Left ventricle myocardium inferior (tissue), 1 donor: ENCODE measurements around the gene ZNHIT3. TPM values are rescaled to one million over a fixed set of nuclear protein-coding genes. Genes with fewer than 3 reads are reported as not detected.
"Not testable (repeated sequence)": the region's sequence is repeated elsewhere in the genome, so short reads cannot be mapped to it uniquely, and the experiment has no call there.

Experiments used
- DNase-seq: peaks from one replicate; pipeline ENCODE4 v3.0.0-alpha.2; 2020
- H3K27ac ChIP-seq: fragments of 200-600 bp; replicated peaks from 2 replicates; pipeline ENCODE4 v1.8.0; 2021
- H3K27me3 ChIP-seq: fragments of 200-600 bp; 2 replicates; pipeline ENCODE4 v1.8.0; 2021; ENCODE audit warnings: low read depth
- H3K36me3 ChIP-seq: fragments of 200-600 bp; 2 replicates; pipeline ENCODE4 v1.8.0; 2021
- H3K4me1 ChIP-seq: fragments of 200-600 bp; 2 replicates; pipeline ENCODE4 v1.8.0; 2021
- H3K4me3 ChIP-seq: fragments of 200-600 bp; 2 replicates; pipeline ENCODE4 v1.8.0; 2021; ENCODE audit warnings: mild to moderate bottlenecking, moderate library complexity
- H3K9me3 ChIP-seq: fragments of 200-600 bp; replicated peaks from 2 replicates; pipeline ENCODE4 v1.8.0; 2021
- intact Hi-C: fragments of 100-400 bp; cut with micrococcal nuclease; formaldehyde crosslinking; loops from one replicate; pipeline ENCODE4 v1.11.0; 2022
- total RNA-seq: library from RNA; stranded (reverse); fragmentation: NEBNext Ultra II Directional; extraction: Animal tissue kit (Norgen Biotek cat#: 25700); gene quantifications from one replicate; pipeline ENCODE4 v1.2.1, GENCODE V29; 2021
- TF ChIP-seq, protein P1 (sequence below): fragments of 200-600 bp; IDR thresholded peaks from 2 replicates; pipeline ENCODE4 v1.8.0; 2021; ENCODE audit warnings: antibody characterized with exemption, mild to moderate bottlenecking, borderline replicate concordance
- donor health status: DM: no; HTN: yes; CAD: no; lungs with severe emphysema.

The ZNHIT3 gene
- total RNA-seq, 1 donor from 2014 or later, result 22.9 TPM

GRCh38 chr17:36475346-36475970, 11.0 kb upstream of the ZNHIT3 start:
- no peaks in the 10 kb centered on the region for H3K9me3 ChIP-seq
- H3K27me3 ChIP-seq, result peaks cover 55% of the 10 kb centered on the region
- H3K36me3 ChIP-seq, result no peaks in the 10 kb centered on the region
- no peaks in the 10 kb centered on the region for H3K4me1 ChIP-seq
- H3K27ac ChIP-seq, result no peak overlapping the region
- intact Hi-C loops, result no loop called here
- no peak for DNase-seq
- TF ChIP-seq, protein P1, sequence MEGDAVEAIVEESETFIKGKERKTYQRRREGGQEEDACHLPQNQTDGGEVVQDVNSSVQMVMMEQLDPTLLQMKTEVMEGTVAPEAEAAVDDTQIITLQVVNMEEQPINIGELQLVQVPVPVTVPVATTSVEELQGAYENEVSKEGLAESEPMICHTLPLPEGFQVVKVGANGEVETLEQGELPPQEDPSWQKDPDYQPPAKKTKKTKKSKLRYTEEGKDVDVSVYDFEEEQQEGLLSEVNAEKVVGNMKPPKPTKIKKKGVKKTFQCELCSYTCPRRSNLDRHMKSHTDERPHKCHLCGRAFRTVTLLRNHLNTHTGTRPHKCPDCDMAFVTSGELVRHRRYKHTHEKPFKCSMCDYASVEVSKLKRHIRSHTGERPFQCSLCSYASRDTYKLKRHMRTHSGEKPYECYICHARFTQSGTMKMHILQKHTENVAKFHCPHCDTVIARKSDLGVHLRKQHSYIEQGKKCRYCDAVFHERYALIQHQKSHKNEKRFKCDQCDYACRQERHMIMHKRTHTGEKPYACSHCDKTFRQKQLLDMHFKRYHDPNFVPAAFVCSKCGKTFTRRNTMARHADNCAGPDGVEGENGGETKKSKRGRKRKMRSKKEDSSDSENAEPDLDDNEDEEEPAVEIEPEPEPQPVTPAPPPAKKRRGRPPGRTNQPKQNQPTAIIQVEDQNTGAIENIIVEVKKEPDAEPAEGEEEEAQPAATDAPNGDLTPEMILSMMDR, result no peak
- no peak overlapping the region for H3K4me3 ChIP-seq

- Histone ChIP-seq H3K4me3 (no peak overlapping the region), H3K36me3 (no peaks in the 10 kb centered on the region), H3K27me3 (peaks cover 37% of the 10 kb centered on the region), H3K27ac (no peak overlapping the region), H3K4me1 (peaks cover 25% of the 10 kb centered on the region), H3K9me3 (no peaks in the 10 kb centered on the region)
- TF ChIP-seq, protein P1, result no peak
- DNase-seq, result no peak
- intact Hi-C loops, result loop anchor here (10.0 kb wide), 1 partner anchor 517 kb away; no protein-coding TSS in a partner anchor
These were observed 4.7 kb upstream of the ZNHIT3 start for GRCh38 chr17:36481829-36482228.

GRCh38 chr17:36482611-36483504, 3.6 kb upstream of the ZNHIT3 start:
- peak overlapping the region; percentile 54 for H3K27ac ChIP-seq
- H3K4me1 ChIP-seq, result peaks cover 35% of the 10 kb centered on the region
- TF ChIP-seq, protein P1, result peak; percentile 98
- DNase-seq, result peak; percentile 86
- H3K27me3 ChIP-seq, result peaks cover 30% of the 10 kb centered on the region
- no peaks in the 10 kb centered on the region for H3K9me3 ChIP-seq
- peak overlapping the region; percentile 69 for H3K4me3 ChIP-seq
- no peaks in the 10 kb centered on the region for H3K36me3 ChIP-seq
- intact Hi-C loops, result loop anchor here (10.0 kb wide), 1 partner anchor 518 kb away; no protein-coding TSS in a partner anchor

GRCh38 chr17:36484021-36484420, 2.5 kb upstream of the ZNHIT3 start:
- H3K27ac ChIP-seq, DNase-seq, H3K4me3 ChIP-seq, H3K36me3 ChIP-seq, H3K9me3 ChIP-seq: not testable (repeated sequence)
- Histone ChIP-seq H3K27me3 (peaks cover 25% of the 10 kb centered on the region), H3K4me1 (peaks cover 47% of the 10 kb centered on the region)
- intact Hi-C loops, result loop anchor here (10.0 kb wide), 1 partner anchor 519 kb away; no protein-coding TSS in a partner anchor

- no peak overlapping the region for H3K27ac ChIP-seq
- no peaks in the 10 kb centered on the region for H3K9me3 ChIP-seq
- DNase-seq, result no peak
- H3K36me3 ChIP-seq, result peaks cover 12% of the 10 kb centered on the region
- H3K4me1 ChIP-seq, result peaks cover 53% of the 10 kb centered on the region
- TF ChIP-seq, protein P1, result no peak
- H3K4me3 ChIP-seq, result no peak overlapping the region
- intact Hi-C loops, result loop anchor here (10.0 kb wide), 1 partner anchor 520 kb away; no protein-coding TSS in a partner anchor
- peaks cover 22% of the 10 kb centered on the region for H3K27me3 ChIP-seq
These were observed 1.5 kb upstream of the ZNHIT3 start for GRCh38 chr17:36485027-36485426.
